Gastrocnemius medialis (tissue), 4 donors: Measurements from ENCODE around the gene CELA1. TPM values are rescaled to one million over a fixed set of nuclear protein-coding genes. Genes with fewer than 3 reads are reported as not detected.
"Not testable (repeated sequence)": the region's sequence is repeated elsewhere in the genome, so short reads cannot be mapped to it uniquely, and the experiment has no call there.

Experiments
- ATAC-seq, 2 donors: fragments of 150-250 bp; one replicate each; pipeline ENCODE4 v1.9.1; 2016
- DNase-seq, 2 donors: peaks; one replicate each; pipeline ENCODE4 v3.0.0-alpha.2; 2019
- H3K27ac ChIP-seq, 4 donors: fragments of 200-600 bp; sonication (generic); 1 replicate in 1 of 4; 2 replicates in 3 of 4; pipeline ENCODE4 v1.5.1; 2016 to 2018; ENCODE audit warnings: mild to moderate bottlenecking in 2 of 4, moderate library complexity in 1 of 4
- H3K27me3 ChIP-seq, 3 donors: fragments of 200-600 bp; sonication (generic) in 2 of 3; 1 replicate in 1 of 3; 2 replicates in 2 of 3; pipeline versions ENCODE4 v1.5.1 to v1.6.0; 2016 to 2019; ENCODE audit warnings: mild to moderate bottlenecking in 1 of 3, moderate library complexity in 1 of 3
- H3K36me3 ChIP-seq, 2 donors: fragments of 200-600 bp; sonication (generic) in 1 of 2; one replicate each; pipeline ENCODE4 v1.5.1; 2017 to 2018
- H3K4me1 ChIP-seq, 2 donors: fragments of 200-600 bp; sonication (generic) in 1 of 2; one replicate each; pipeline ENCODE4 v1.5.1; 2016 to 2017; ENCODE audit warnings: mild to moderate bottlenecking in 2 of 2
- H3K4me3 ChIP-seq, 4 donors: fragments of 200-600 bp; sonication (generic) in 3 of 4; 1 replicate in 1 of 4; 2 replicates in 3 of 4; pipeline ENCODE4 v1.5.1; 2016 to 2019; ENCODE audit warnings: mild to moderate bottlenecking in 2 of 4
- H3K9me3 ChIP-seq, 3 donors: fragments of 200-600 bp; sonication (generic) in 2 of 3; 1 replicate in 1 of 3; 2 replicates in 2 of 3; pipeline ENCODE4 v1.5.1; 2016 to 2019
- CTCF ChIP-seq, 5 experiments: fragments of 450-650 bp in 3 of 5; fragments of 200-600 bp in 2 of 5; sonication (generic) in 2 of 5; IDR thresholded peaks in 4 of 5; conservative IDR thresholded peaks in 1 of 5; 1 replicate in 4 of 5; 2 replicates in 1 of 5; pipeline ENCODE4 v1.5.1; 2016 to 2019; ENCODE audit warnings: antibody characterized with exemption in 5 of 5, mild to moderate bottlenecking in 3 of 5, moderate library complexity in 3 of 5
- POLR2A ChIP-seq, 2 donors: fragments of 450-650 bp; IDR thresholded peaks; one replicate each; pipeline ENCODE4 v1.6.1; 2017; ENCODE audit warnings: antibody characterized with exemption in 2 of 2, mild to moderate bottlenecking in 2 of 2, moderate library complexity in 2 of 2
- in situ Hi-C, 4 donors: fragments of 200-750 bp; cut with MboI; loops; one replicate each; pipeline versions ENCODE4 v1.15.0 to v1.8.0; 2017; ENCODE audit warnings: low sequenced_read_pairs in 4 of 4
- intact Hi-C: fragments of 100-400 bp; cut with DNase I; formaldehyde crosslinking; loops from one replicate; pipeline ENCODE4 v1.15.1; 2023; ENCODE audit warnings: low total_unique reads
- total RNA-seq, 4 donors: library from RNA; depleted of rRNA; stranded (reverse); fragments of >200 nt; gene quantifications; one replicate each; pipeline versions ENCODE4 v1.1.0 to v1.2.3, GENCODE V29; 2016

The CELA1 gene
- total RNA-seq, 4 donors from 2014 or later: not detected

- DNase-seq: no peak
- no peak overlapping the region for H3K27ac ChIP-seq
- no peak overlapping the region for H3K4me3 ChIP-seq
- H3K4me1 ChIP-seq: peaks cover 0 to 2% of the 10 kb centered on the region in 2 donors
- no peak for ATAC-seq
- in situ Hi-C loops (no loop called here), intact Hi-C loops (no loop called here)
- no peaks in the 10 kb centered on the region for H3K36me3 ChIP-seq
- TF ChIP-seq POLR2A (IDR thresholded peaks at IDR 0.05) (no peak), CTCF (IDR thresholded peaks at IDR 0.05 in 4 of 5, conservative IDR thresholded peaks at IDR 0.05 in 1 of 5) (no peak)
- no peaks in the 10 kb centered on the region for H3K9me3 ChIP-seq
- H3K27me3 ChIP-seq: no peaks in the 10 kb centered on the region
These were observed 24.6 kb downstream of the CELA1 start for GRCh38 chr12:51321882-51322281.

- TF ChIP-seq CTCF (IDR thresholded peaks at IDR 0.05 in 4 of 5, conservative IDR thresholded peaks at IDR 0.05 in 1 of 5): no peak
- no peak for TF ChIP-seq POLR2A (IDR thresholded peaks at IDR 0.05)
- Histone ChIP-seq H3K4me1 (no peaks in the 10 kb centered on the region), H3K36me3 (no peaks in the 10 kb centered on the region), H3K27ac (no peak overlapping the region), H3K4me3 (no peak overlapping the region), H3K27me3 (no peaks in the 10 kb centered on the region), H3K9me3 (no peaks in the 10 kb centered on the region)
- ATAC-seq (no peak), DNase-seq (no peak)
- intact Hi-C loops: no loop called here
- in situ Hi-C loops: no loop called here
These were observed 25.7 kb downstream of the CELA1 start for GRCh38 chr12:51320695-51321320.

DNA sequence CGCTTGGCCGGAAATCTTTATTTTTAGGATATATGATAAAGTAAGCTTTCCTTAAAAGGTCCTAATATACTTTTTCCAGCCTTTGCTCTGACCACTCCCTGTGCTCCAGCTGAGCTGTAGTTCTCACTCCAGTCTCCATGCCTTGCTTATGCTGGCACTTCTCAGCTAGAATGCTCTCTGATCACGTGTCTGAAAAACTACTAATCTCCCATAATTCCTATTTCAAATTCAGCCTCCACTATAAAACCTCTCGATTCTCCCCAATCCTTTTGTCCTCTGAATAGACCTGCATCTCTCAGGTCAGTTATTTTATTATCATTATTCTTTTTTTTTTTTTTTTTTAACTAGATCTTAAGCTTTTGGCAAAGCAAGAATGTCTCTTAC lies 26.2 kb downstream of the CELA1 start:
- Histone ChIP-seq H3K27ac (no peak overlapping the region), H3K4me1 (no peaks in the 10 kb centered on the region), H3K27me3 (no peaks in the 10 kb centered on the region), H3K36me3 (no peaks in the 10 kb centered on the region), H3K4me3 (no peak overlapping the region), H3K9me3 (no peaks in the 10 kb centered on the region)
- TF ChIP-seq CTCF (IDR thresholded peaks at IDR 0.05 in 4 of 5, conservative IDR thresholded peaks at IDR 0.05 in 1 of 5) (no peak), POLR2A (IDR thresholded peaks at IDR 0.05) (no peak)
- ATAC-seq (no peak), DNase-seq (no peak)
- in situ Hi-C loops: no loop called here
- intact Hi-C loops: no loop called here

DNA sequence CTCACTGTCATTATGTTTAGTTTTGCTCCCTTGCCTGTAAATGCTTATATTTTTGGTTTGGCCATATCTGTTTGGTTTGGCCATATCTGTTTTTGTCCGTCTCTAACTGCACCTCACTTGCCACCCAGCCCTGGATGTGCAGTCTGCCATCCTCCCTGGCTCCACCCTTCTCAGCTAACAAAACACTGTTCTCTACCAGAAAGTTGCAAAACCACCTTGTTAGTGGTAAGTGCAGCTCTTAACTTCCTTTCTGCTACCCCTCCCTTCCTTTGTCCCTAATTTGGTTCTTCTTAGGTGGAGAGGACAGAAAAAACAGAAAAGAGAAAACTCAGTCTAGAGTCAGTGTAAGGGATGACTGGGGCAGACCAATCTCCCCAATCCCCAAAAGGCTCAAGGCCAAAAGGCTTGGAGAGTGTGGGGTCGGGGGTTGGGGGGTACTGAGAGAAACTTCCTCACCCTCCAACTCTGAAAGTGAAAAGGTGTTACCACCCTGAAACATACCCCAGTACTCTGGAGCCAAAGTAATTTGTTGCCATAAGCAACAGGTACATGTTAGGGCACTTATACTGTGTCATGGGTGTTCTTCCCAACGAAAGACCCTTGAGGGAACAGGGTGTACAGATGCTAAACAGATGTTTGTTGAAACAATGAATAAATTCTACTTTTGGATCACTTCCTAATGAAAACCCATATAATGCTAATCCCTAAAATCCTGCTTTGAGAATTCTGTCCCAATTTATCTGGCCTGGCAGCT lies 27.5 kb downstream of the CELA1 start:
- Histone ChIP-seq H3K4me3 (no peak overlapping the region), H3K36me3 (no peaks in the 10 kb centered on the region), H3K27ac (no peak overlapping the region), H3K9me3 (no peaks in the 10 kb centered on the region), H3K27me3 (no peaks in the 10 kb centered on the region), H3K4me1 (no peaks in the 10 kb centered on the region)
- TF ChIP-seq CTCF (IDR thresholded peaks at IDR 0.05 in 4 of 5, conservative IDR thresholded peaks at IDR 0.05 in 1 of 5) (no peak), POLR2A (IDR thresholded peaks at IDR 0.05) (no peak)
- in situ Hi-C loops (no loop called here), intact Hi-C loops (no loop called here)
- DNase-seq (no peak), ATAC-seq (no peak)

GRCh38 chr12:51318057-51318806 lies 28.2 kb downstream of the CELA1 start:
- ATAC-seq, H3K36me3 ChIP-seq, intact Hi-C loops: not testable (repeated sequence)

More at GRCh38 chr12:51318057-51318806, 28.2 kb downstream of the CELA1 start:
- H3K27ac ChIP-seq, H3K9me3 ChIP-seq, H3K27me3 ChIP-seq, DNase-seq, H3K4me1 ChIP-seq, in situ Hi-C loops, H3K4me3 ChIP-seq: not testable (repeated sequence)
